HepG2 (cell line): ENCODE results near the gene EFCAB8. TPM values are rescaled to one million over a fixed set of nuclear protein-coding genes. Genes with fewer than 3 reads are reported as not detected.
A peak's percentile ranks its signal among the peaks of the same experiment; 100 is the strongest.

Source experiments
- ADNP ChIP-seq: sonication (generic); formaldehyde crosslinking; IDR thresholded peaks from 2 replicates; pipeline ENCODE4 v1.4.0; 2020; ENCODE audit warnings: missing genetic modification reagents
- EP300 ChIP-seq, 3 experiments: sonication (generic) in 1 of 3; formaldehyde crosslinking in 1 of 3; IDR thresholded peaks; 2 replicates each; pipeline versions ENCODE4 v1.5.1 to v1.6.1; 2011 to 2020; ENCODE audit warnings: low read depth in 2 of 3, low read length in 2 of 3, borderline replicate concordance in 1 of 3, improper control_type of control experiment in 1 of 3, mild to moderate bottlenecking in 1 of 3, missing genetic modification reagents in 1 of 3, moderate library complexity in 1 of 3
- HOXA7 ChIP-seq: sonication (generic); formaldehyde crosslinking; IDR thresholded peaks from 2 replicates; pipeline ENCODE4 v1.8.1; 2022; ENCODE audit warnings: mild to moderate bottlenecking, missing genetic modification reagents, moderate library complexity
- IRF2 ChIP-seq: IDR thresholded peaks from 2 replicates; pipeline ENCODE4 v1.6.1; 2018; ENCODE audit warnings: missing genetic modification reagents, missing compliant biosample characterization
- MED1 ChIP-seq: sonication (generic); formaldehyde crosslinking; IDR thresholded peaks from 2 replicates; pipeline ENCODE4 v1.4.0; 2020; ENCODE audit warnings: missing genetic modification reagents
- SCMH1 ChIP-seq: sonication (generic); formaldehyde crosslinking; IDR thresholded peaks from 2 replicates; pipeline ENCODE4 v1.9.0; 2021; ENCODE audit warnings: missing genetic modification reagents, mild to moderate bottlenecking, borderline replicate concordance
- SRSF9 ChIP-seq: fragments of 200-400 bp; formaldehyde crosslinking; IDR thresholded peaks from 2 replicates; pipeline ENCODE4 v1.6.1; 2018; ENCODE audit warnings: borderline replicate concordance, mild to moderate bottlenecking, low read depth, low read length; ENCODE audit not compliant: insufficient read depth, poor library complexity, severe bottlenecking
- TCF12 ChIP-seq, 2 experiments: fragments of 450-650 bp in 1 of 2; sonication (generic) in 1 of 2; formaldehyde crosslinking in 1 of 2; IDR thresholded peaks; 2 replicates each; pipeline versions ENCODE4 v1.6.1 to v1.8.0; 2017 to 2022; ENCODE audit warnings: antibody characterized with exemption in 1 of 2, mild to moderate bottlenecking in 1 of 2, missing genetic modification reagents in 1 of 2, moderate library complexity in 1 of 2
- ZBTB3 ChIP-seq: sonication (generic); formaldehyde crosslinking; IDR thresholded peaks from 2 replicates; pipeline ENCODE4 v1.4.0; 2020; ENCODE audit warnings: low read depth, mild to moderate bottlenecking, moderate library complexity, missing genetic modification reagents, borderline replicate concordance
- ZC3H13 ChIP-seq: sonication (generic); formaldehyde crosslinking; IDR thresholded peaks from 2 replicates; pipeline ENCODE4 v1.8.1; 2023; ENCODE audit warnings: mild to moderate bottlenecking, missing genetic modification reagents, moderate library complexity
- ZNF350 ChIP-seq: sonication (generic); formaldehyde crosslinking; IDR thresholded peaks from 2 replicates; pipeline ENCODE4 v1.4.0; 2020; ENCODE audit warnings: mild to moderate bottlenecking, low read depth, missing genetic modification reagents, borderline replicate concordance
- ZNF510 ChIP-seq: sonication (generic); formaldehyde crosslinking; IDR thresholded peaks from 2 replicates; pipeline ENCODE4 v1.4.0; 2020; ENCODE audit warnings: low read depth, mild to moderate bottlenecking, missing genetic modification reagents
- polyA plus RNA-seq, 8 experiments: library from polyadenylated mRNA; depleted of rRNA in 3 of 8; stranded (reverse) in 7 of 8; unstranded in 1 of 8; fragments of >200 nt; fragmentation: Illumina TruSeq in 4 of 8; extraction: Trizol in 4 of 8; gene quantifications; 2 replicates each; pipeline versions ENCODE4 v1.2.1 to v1.2.3, GENCODE V29; 2011 to 2016; ENCODE audit warnings: low read depth in 4 of 8, missing spikeins in 1 of 8, mixed read lengths in 1 of 8; ENCODE audit not compliant: insufficient read depth in 1 of 8
- total RNA-seq, 5 experiments: library from RNA; depleted of rRNA; stranded (reverse); fragments of >200 nt; fragmentation: Illumina TruSeq; extraction: Trizol; gene quantifications; 2 replicates each; pipeline ENCODE4 v1.2.3, GENCODE V29; 2016; ENCODE audit warnings: low read depth in 1 of 5
- TF ChIP-seq, protein P1 (sequence below): sonication (generic); formaldehyde crosslinking; IDR thresholded peaks from 2 replicates; pipeline ENCODE4 v1.4.0; 2020; ENCODE audit warnings: missing genetic modification reagents
- TF ChIP-seq, protein P2 (sequence below): sonication (generic); formaldehyde crosslinking; IDR thresholded peaks from 2 replicates; pipeline ENCODE4 v1.4.0; 2020; ENCODE audit warnings: missing genetic modification reagents
- TF ChIP-seq, protein P3 (sequence below): sonication (generic); formaldehyde crosslinking; IDR thresholded peaks from 2 replicates; pipeline ENCODE4 v1.5.0; 2020; ENCODE audit warnings: missing genetic modification reagents, mild to moderate bottlenecking, borderline replicate concordance
- TF ChIP-seq, protein P4 (sequence below): sonication (generic); formaldehyde crosslinking; IDR thresholded peaks from 2 replicates; pipeline ENCODE4 v1.4.0; 2020; ENCODE audit warnings: low read depth, mild to moderate bottlenecking, missing genetic modification reagents
- TF ChIP-seq, protein P5 (sequence below): IDR thresholded peaks from 2 replicates; pipeline ENCODE4 v1.6.1; 2012; ENCODE audit warnings: inconsistent platforms
- TF ChIP-seq, protein P6 (sequence below): sonication (generic); formaldehyde crosslinking; IDR thresholded peaks from 2 replicates; pipeline ENCODE4 v1.5.0; 2020; ENCODE audit warnings: missing genetic modification reagents
- TF ChIP-seq, protein P7 (sequence below): IDR thresholded peaks from 2 replicates; pipeline ENCODE4 v1.6.1; 2016; ENCODE audit warnings: low read depth, borderline replicate concordance

EFCAB8 gene
- total and polyA plus RNA-seq, 2 of the 13 experiments (the other 11 are each of a cell fraction or from before 2014, with no cell fraction given) = 0.15 to 0.22 TPM

DNA sequence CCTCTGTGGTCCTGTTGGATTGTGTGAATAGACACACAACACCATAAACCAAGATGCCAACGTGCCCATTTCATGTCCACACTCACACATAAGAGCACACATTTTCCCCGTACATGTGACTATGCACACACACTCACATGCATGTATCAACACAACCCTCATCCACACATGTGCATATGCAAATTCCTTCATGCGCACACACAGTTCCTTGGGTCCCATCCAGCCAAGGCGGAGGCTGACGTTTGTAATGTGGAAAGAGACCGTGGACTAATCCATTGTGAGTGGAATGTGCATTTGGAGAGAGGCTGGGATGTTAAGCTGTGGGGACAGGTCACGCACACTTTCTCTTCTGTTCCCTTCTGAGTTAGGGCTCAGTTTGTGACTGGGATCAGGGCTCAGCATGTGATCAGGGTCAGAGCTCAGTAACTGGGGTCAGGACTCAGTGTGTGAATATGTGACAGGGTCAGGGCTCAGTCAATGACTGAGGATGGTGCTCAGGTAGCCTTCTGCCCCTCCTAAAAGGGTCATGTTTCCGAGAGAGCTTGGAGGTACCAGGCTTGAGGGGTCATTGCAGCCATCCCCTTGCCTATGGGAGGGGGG is 148.2 kb downstream of the EFCAB8 start (continued):
- TF ChIP-seq, protein P1, sequence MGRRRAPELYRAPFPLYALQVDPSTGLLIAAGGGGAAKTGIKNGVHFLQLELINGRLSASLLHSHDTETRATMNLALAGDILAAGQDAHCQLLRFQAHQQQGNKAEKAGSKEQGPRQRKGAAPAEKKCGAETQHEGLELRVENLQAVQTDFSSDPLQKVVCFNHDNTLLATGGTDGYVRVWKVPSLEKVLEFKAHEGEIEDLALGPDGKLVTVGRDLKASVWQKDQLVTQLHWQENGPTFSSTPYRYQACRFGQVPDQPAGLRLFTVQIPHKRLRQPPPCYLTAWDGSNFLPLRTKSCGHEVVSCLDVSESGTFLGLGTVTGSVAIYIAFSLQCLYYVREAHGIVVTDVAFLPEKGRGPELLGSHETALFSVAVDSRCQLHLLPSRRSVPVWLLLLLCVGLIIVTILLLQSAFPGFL (CRISPR knock-in tag) = no peak
- TF ChIP-seq, protein P2, sequence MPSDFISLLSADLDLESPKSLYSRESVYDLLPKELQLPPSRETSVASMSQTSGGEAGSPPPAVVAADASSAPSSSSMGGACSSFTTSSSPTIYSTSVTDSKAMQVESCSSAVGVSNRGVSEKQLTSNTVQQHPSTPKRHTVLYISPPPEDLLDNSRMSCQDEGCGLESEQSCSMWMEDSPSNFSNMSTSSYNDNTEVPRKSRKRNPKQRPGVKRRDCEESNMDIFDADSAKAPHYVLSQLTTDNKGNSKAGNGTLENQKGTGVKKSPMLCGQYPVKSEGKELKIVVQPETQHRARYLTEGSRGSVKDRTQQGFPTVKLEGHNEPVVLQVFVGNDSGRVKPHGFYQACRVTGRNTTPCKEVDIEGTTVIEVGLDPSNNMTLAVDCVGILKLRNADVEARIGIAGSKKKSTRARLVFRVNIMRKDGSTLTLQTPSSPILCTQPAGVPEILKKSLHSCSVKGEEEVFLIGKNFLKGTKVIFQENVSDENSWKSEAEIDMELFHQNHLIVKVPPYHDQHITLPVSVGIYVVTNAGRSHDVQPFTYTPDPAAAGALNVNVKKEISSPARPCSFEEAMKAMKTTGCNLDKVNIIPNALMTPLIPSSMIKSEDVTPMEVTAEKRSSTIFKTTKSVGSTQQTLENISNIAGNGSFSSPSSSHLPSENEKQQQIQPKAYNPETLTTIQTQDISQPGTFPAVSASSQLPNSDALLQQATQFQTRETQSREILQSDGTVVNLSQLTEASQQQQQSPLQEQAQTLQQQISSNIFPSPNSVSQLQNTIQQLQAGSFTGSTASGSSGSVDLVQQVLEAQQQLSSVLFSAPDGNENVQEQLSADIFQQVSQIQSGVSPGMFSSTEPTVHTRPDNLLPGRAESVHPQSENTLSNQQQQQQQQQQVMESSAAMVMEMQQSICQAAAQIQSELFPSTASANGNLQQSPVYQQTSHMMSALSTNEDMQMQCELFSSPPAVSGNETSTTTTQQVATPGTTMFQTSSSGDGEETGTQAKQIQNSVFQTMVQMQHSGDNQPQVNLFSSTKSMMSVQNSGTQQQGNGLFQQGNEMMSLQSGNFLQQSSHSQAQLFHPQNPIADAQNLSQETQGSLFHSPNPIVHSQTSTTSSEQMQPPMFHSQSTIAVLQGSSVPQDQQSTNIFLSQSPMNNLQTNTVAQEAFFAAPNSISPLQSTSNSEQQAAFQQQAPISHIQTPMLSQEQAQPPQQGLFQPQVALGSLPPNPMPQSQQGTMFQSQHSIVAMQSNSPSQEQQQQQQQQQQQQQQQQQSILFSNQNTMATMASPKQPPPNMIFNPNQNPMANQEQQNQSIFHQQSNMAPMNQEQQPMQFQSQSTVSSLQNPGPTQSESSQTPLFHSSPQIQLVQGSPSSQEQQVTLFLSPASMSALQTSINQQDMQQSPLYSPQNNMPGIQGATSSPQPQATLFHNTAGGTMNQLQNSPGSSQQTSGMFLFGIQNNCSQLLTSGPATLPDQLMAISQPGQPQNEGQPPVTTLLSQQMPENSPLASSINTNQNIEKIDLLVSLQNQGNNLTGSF = no peak
- TF ChIP-seq SRSF9 (no peak), TCF12 (IDR thresholded peaks at IDR 0.05) (no peak), TCF12 (CRISPR knock-in tag; IDR thresholded peaks at IDR 0.05) (no peak), ZNF510 (CRISPR knock-in tag) (no peak), SCMH1 (CRISPR knock-in tag) (no peak), HOXA7 (CRISPR knock-in tag) (no peak), EP300 (IDR thresholded peaks at IDR 0.05; ENCODE audit: low read depth in 2 of 2, low read length in 2 of 2) (no peak), EP300 (CRISPR knock-in tag; IDR thresholded peaks at IDR 0.05; ENCODE audit: borderline replicate concordance) (no peak), MED1 (CRISPR knock-in tag) (no peak), ADNP (CRISPR knock-in tag) (no peak), IRF2 (no peak; the same call in 1 of the 2 replicates), ZBTB3 (CRISPR knock-in tag) (no peak), ZNF350 (CRISPR knock-in tag) (no peak), ZC3H13 (0 out of 2 replicates have a peak, but pooled peaks have one; percentile 38)
- TF ChIP-seq, protein P3, sequence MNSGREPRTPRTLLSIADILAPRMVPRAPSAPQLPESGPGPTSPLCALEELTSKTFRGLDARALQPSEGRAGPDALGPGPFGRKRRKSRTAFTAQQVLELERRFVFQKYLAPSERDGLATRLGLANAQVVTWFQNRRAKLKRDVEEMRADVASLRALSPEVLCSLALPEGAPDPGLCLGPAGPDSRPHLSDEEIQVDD = no peak
- TF ChIP-seq, protein P4, sequence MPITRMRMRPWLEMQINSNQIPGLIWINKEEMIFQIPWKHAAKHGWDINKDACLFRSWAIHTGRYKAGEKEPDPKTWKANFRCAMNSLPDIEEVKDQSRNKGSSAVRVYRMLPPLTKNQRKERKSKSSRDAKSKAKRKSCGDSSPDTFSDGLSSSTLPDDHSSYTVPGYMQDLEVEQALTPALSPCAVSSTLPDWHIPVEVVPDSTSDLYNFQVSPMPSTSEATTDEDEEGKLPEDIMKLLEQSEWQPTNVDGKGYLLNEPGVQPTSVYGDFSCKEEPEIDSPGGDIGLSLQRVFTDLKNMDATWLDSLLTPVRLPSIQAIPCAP = no peak
- TF ChIP-seq, protein P5, sequence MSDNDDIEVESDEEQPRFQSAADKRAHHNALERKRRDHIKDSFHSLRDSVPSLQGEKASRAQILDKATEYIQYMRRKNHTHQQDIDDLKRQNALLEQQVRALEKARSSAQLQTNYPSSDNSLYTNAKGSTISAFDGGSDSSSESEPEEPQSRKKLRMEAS = no peak
- TF ChIP-seq, protein P6, sequence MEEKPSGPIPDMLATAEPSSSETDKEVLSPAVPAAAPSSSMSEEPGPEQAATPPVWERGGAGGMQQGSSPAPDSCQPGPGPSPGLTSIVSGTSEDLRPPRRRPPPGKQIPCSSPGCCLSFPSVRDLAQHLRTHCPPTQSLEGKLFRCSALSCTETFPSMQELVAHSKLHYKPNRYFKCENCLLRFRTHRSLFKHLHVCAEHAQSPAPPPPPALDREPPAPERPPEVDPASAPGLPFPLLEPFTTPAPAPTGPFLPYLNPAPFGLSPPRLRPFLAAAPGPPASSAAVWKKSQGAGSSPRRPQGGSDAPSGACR (CRISPR knock-in tag) = no peak
- TF ChIP-seq, protein P7, sequence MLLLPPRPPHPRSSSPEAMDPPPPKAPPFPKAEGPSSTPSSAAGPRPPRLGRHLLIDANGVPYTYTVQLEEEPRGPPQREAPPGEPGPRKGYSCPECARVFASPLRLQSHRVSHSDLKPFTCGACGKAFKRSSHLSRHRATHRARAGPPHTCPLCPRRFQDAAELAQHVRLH (CRISPR knock-in tag) = no peak
